HepG2 (cell line): ENCODE measurements around the gene PRR36. TPM values are rescaled to one million over a fixed set of nuclear protein-coding genes. Genes with fewer than 3 reads are reported as not detected.
A peak's percentile ranks its signal among the peaks of the same experiment; 100 is the strongest.

Experiments
- BCLAF1 ChIP-seq: fragments of 450-650 bp; IDR thresholded peaks from 2 replicates; pipeline ENCODE4 v1.6.1; 2017; ENCODE audit warnings: mild to moderate bottlenecking
- E2F5 ChIP-seq: sonication (generic); formaldehyde crosslinking; conservative IDR thresholded peaks from 2 replicates; pipeline ENCODE4 v1.4.0; 2020; ENCODE audit warnings: missing genetic modification reagents
- ERF ChIP-seq: IDR thresholded peaks from 2 replicates; pipeline ENCODE4 v1.6.1; 2018; ENCODE audit warnings: missing biosample characterization, missing genetic modification reagents
- GABPB1 ChIP-seq: IDR thresholded peaks from 2 replicates; pipeline ENCODE4 v1.6.1; 2016; ENCODE audit warnings: mild to moderate bottlenecking, missing genetic modification reagents, moderate library complexity, missing compliant biosample characterization
- GRHL1 ChIP-seq: sonication (generic); formaldehyde crosslinking; conservative IDR thresholded peaks from 2 replicates; pipeline ENCODE4 v1.8.0; 2022; ENCODE audit warnings: missing genetic modification reagents
- HOXA3 ChIP-seq: sonication (generic); formaldehyde crosslinking; IDR thresholded peaks from 2 replicates; pipeline ENCODE4 v1.5.0; 2020; ENCODE audit warnings: missing genetic modification reagents
- MED8 ChIP-seq: sonication (generic); formaldehyde crosslinking; IDR thresholded peaks from 2 replicates; pipeline ENCODE4 v1.8.1; 2023; ENCODE audit warnings: mild to moderate bottlenecking, missing genetic modification reagents; ENCODE audit not compliant: insufficient replicate concordance
- NBN ChIP-seq: fragments of 450-650 bp; conservative IDR thresholded peaks from 2 replicates; pipeline ENCODE4 v1.6.1; 2017
- SMAD9 ChIP-seq: sonication (generic); formaldehyde crosslinking; IDR thresholded peaks from 2 replicates; pipeline ENCODE4 v1.5.1; 2020; ENCODE audit warnings: mild to moderate bottlenecking, missing genetic modification reagents
- SMARCE1 ChIP-seq: fragments of 450-650 bp; IDR thresholded peaks from 2 replicates; pipeline ENCODE4 v1.6.1; 2017; ENCODE audit warnings: borderline replicate concordance
- SMC3 ChIP-seq: IDR thresholded peaks from 2 replicates; pipeline ENCODE4 v1.6.1; 2011; ENCODE audit warnings: low read length, improper control_type of control experiment
- TEAD3 ChIP-seq: optimal IDR thresholded peaks from 2 replicates; pipeline ENCODE3; 2016; ENCODE audit warnings: borderline replicate concordance
- ZFAT ChIP-seq: sonication (generic); formaldehyde crosslinking; conservative IDR thresholded peaks from 2 replicates; pipeline ENCODE4 v1.8.1; 2023; ENCODE audit warnings: missing genetic modification reagents, inconsistent platforms
- ZFP91 ChIP-seq: sonication (generic); formaldehyde crosslinking; IDR thresholded peaks from 2 replicates; pipeline ENCODE4 v1.9.0; 2022; ENCODE audit warnings: missing genetic modification reagents, mild to moderate bottlenecking, borderline replicate concordance
- ZNF253 ChIP-seq: sonication (generic); formaldehyde crosslinking; IDR thresholded peaks from 2 replicates; pipeline ENCODE4 v1.8.0; 2022; ENCODE audit warnings: mild to moderate bottlenecking, missing genetic modification reagents, borderline replicate concordance
- ZNF414 ChIP-seq: sonication (generic); formaldehyde crosslinking; IDR thresholded peaks from 2 replicates; pipeline ENCODE4 v1.5.0; 2020; ENCODE audit warnings: missing genetic modification reagents
- ZNF703 ChIP-seq: sonication (generic); formaldehyde crosslinking; IDR thresholded peaks from 2 replicates; pipeline ENCODE4 v1.5.1; 2020; ENCODE audit warnings: missing genetic modification reagents, mild to moderate bottlenecking, moderate library complexity, borderline replicate concordance
- ZNF75D ChIP-seq: sonication (generic); formaldehyde crosslinking; IDR thresholded peaks from 2 replicates; pipeline ENCODE4 v1.8.1; 2023; ENCODE audit warnings: missing genetic modification reagents, mild to moderate bottlenecking, borderline replicate concordance
- ZNF782 ChIP-seq: sonication (generic); formaldehyde crosslinking; IDR thresholded peaks from 2 replicates; pipeline ENCODE4 v1.4.0; 2020; ENCODE audit warnings: missing genetic modification reagents, mild to moderate bottlenecking, borderline replicate concordance
- ZNF788 ChIP-seq: sonication (generic); formaldehyde crosslinking; IDR thresholded peaks from 2 replicates; pipeline ENCODE4 v1.5.0; 2020; ENCODE audit warnings: mild to moderate bottlenecking, missing genetic modification reagents, borderline replicate concordance
- ZNF850 ChIP-seq: sonication (generic); formaldehyde crosslinking; conservative IDR thresholded peaks from 2 replicates; pipeline ENCODE4 v1.9.0; 2021; ENCODE audit warnings: mild to moderate bottlenecking, missing genetic modification reagents
- ZZZ3 ChIP-seq: sonication (generic); formaldehyde crosslinking; IDR thresholded peaks from 2 replicates; pipeline ENCODE4 v1.4.0; 2020; ENCODE audit warnings: missing genetic modification reagents, mild to moderate bottlenecking, borderline replicate concordance
- polyA plus RNA-seq, 8 experiments: library from polyadenylated mRNA; depleted of rRNA in 3 of 8; stranded (reverse) in 7 of 8; unstranded in 1 of 8; fragments of >200 nt; fragmentation: Illumina TruSeq in 4 of 8; extraction: Trizol in 4 of 8; gene quantifications; 2 replicates each; pipeline versions ENCODE4 v1.2.1 to v1.2.3, GENCODE V29; 2011 to 2016; ENCODE audit warnings: low read depth in 4 of 8, missing spikeins in 1 of 8, mixed read lengths in 1 of 8; ENCODE audit not compliant: insufficient read depth in 1 of 8
- total RNA-seq, 5 experiments: library from RNA; depleted of rRNA; stranded (reverse); fragments of >200 nt; fragmentation: Illumina TruSeq; extraction: Trizol; gene quantifications; 2 replicates each; pipeline ENCODE4 v1.2.3, GENCODE V29; 2016; ENCODE audit warnings: low read depth in 1 of 5

PRR36 gene
- total and polyA plus RNA-seq, 2 of the 13 experiments (the other 11 are each of a cell fraction or from before 2014, with no cell fraction given) = 0.07 to 0.17 TPM

GRCh38 chr19:7916103-7916954 lies 42.1 kb upstream of the PRR36 start (continued):
- TF ChIP-seq E2F5 (CRISPR knock-in tag) (peak; percentile 73; the same call in 1 of the 2 replicates), ZFAT (no peak; the same call in 1 of the 2 replicates), ZNF253 (CRISPR knock-in tag) (0 out of 2 replicates have a peak, but pooled peaks have one; percentile 32), GABPB1 (CRISPR knock-in tag) (peak; percentile 51; the same call in 1 of the 2 replicates), ZZZ3 (CRISPR knock-in tag) (no peak), SMAD9 (CRISPR knock-in tag) (no peak), ZNF850 (CRISPR knock-in tag) (no peak), GRHL1 (CRISPR knock-in tag) (no peak), TEAD3 (no peak), ZFP91 (CRISPR knock-in tag) (peak; percentile 36; the same call in 1 of the 2 replicates), ZNF703 (no peak; the same call in 1 of the 2 replicates), MED8 (CRISPR knock-in tag) (no peak), HOXA3 (peak; percentile 75), ERF (no peak), ZNF75D (CRISPR knock-in tag) (no peak), SMARCE1 (no peak), ZNF782 (CRISPR knock-in tag) (no peak), BCLAF1 (no peak), ZNF788 (peak; percentile 15; the same call in 1 of the 2 replicates), ZNF414 (CRISPR knock-in tag) (no peak), SMC3 (no peak), NBN (no peak)
